GM10266 (cell line): Measurements from ENCODE around the gene PDE11A.

Source experiments
- DNase-seq: peaks from one replicate; pipeline ENCODE4 v3.0.0; 2012; ENCODE audit errors: extremely low spot score
- TF ChIP-seq, protein P1 (sequence below): IDR thresholded peaks from 2 replicates; pipeline ENCODE4 v1.5.1; 2012; ENCODE audit warnings: mild to moderate bottlenecking, low read depth; ENCODE audit not compliant: control insufficient read depth, insufficient read depth; ENCODE audit errors: missing control alignments

The PDE11A gene

DNA sequence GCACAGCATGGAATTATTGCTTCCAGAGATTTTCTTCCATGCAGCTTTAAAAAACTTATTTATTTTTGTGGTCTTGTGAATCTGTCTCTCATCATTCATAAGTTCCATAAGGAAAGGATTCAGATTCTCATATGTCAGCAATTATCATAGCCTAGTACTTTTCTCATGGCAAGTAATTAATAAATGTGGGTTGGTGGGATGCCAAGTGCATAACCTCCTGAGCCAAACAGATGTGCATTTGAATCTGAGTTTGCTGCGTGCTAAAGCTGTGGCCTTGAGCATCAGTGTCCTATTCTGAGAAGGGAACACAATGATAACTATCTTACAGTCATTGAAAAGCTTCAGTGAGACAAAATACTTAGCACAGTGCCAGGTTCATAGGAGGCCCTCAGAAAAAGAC, 331.9 kb downstream of the PDE11A start:
- DNase-seq: no peak
- TF ChIP-seq, protein P1, sequence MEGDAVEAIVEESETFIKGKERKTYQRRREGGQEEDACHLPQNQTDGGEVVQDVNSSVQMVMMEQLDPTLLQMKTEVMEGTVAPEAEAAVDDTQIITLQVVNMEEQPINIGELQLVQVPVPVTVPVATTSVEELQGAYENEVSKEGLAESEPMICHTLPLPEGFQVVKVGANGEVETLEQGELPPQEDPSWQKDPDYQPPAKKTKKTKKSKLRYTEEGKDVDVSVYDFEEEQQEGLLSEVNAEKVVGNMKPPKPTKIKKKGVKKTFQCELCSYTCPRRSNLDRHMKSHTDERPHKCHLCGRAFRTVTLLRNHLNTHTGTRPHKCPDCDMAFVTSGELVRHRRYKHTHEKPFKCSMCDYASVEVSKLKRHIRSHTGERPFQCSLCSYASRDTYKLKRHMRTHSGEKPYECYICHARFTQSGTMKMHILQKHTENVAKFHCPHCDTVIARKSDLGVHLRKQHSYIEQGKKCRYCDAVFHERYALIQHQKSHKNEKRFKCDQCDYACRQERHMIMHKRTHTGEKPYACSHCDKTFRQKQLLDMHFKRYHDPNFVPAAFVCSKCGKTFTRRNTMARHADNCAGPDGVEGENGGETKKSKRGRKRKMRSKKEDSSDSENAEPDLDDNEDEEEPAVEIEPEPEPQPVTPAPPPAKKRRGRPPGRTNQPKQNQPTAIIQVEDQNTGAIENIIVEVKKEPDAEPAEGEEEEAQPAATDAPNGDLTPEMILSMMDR: no peak

DNA sequence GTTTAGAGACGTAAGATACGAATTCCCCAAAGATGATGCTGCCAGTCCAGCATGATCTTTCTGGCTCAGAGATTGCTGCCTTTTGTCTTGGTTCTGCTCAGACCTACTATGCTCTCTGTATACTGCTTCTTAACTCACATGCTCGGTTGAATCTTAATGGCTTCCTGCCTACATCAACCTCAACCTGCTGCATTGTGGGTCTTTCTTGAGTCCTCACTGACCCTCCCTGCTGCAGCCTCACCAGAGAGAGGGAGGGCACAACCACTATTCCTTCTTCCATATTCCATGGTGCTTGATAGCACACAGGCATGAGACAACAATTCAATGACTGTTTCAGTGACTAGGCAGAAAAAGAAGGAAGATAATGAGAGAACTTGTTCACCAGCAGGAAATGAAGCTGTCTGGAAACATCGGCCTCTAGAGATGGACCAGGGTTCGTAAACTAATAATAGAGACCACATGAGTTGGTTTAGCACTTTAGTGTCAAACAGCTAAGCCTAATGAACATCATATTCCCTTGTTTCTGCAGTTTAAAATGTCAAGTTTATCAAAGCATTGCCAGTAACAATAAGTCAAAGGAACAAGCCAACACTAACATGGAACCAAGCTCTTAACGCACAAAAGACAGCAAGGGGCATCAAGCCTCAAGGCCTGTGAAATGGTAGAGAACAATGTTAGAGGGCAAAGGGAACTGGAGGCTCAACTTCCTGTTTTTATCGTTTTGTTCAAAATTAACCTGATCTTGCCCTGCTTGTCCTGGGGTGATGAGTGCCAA, 333.9 kb downstream of the PDE11A start:
- TF ChIP-seq, protein P1: no peak
- DNase-seq: no peak

DNA sequence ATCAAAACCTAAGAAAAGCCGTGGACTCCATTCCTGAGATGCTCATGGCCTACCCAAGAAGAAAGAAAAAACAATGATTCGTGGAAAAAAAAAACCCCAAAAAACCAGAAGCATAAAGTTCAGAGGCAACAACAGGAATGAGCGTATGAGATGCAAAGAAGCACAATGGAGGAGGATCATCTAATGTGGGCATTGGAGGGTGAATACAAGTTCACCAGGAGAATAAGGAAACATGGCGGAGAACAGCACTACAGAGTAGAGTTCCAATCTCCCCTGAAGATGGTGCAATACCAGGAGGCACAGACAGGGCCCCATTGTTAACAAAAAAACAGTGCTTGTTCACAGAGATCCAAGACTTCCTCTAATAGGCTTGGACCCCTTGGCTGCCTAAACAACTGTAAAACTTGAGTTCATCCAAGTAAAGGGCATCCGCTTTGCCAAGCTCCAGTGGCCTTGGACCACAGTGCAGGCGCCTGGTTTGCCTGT, 337.2 kb downstream of the PDE11A start:
- DNase-seq: no peak
- TF ChIP-seq, protein P1: no peak

DNA sequence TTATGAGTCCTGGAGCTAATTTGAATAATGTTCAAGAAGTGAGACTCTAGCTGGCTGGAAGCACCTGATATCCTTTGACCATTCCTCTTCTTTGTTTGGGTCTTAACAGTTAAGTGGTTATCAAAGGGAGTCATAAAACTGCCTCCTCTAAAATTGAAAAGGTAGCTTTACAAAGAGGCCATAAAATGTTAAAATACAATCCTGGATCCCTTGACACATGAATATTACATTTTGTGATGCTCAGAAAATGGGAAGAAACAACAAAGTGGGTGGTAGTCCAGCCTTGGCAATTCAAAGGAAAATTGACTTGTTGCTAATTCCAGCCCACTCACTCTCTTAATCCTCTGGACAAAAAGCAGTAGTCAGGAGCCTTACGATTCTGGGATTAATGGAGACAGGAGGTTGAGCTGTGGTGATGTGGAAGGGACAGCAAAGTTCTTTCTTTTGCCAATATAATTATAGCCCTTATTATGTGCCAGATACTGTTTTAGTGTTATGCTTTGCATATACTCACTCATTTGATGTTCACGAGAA, 339.2 kb downstream of the PDE11A start:
- no peak for DNase-seq
- TF ChIP-seq, protein P1: no peak

DNA sequence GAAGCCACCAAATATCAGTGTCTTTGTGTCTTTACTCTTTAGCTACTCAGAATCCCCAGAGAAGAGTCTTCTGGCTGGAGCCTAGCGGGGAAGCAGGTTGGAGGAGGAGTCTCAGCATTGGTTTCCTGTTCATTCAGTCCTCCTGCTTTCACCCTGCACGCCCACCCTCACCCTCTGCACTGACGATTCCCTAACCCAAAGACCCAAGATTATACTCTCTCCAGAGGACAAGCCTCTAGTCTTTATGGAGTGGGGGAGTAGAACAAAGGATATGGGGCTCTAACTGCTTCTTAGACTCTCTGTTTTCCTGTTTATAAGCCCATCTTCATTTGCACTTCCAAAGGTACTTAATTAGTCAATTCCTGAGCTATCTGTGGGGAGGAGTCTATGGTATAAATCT, 341.2 kb downstream of the PDE11A start:
- no peak for DNase-seq
- TF ChIP-seq, protein P1: no peak

DNA sequence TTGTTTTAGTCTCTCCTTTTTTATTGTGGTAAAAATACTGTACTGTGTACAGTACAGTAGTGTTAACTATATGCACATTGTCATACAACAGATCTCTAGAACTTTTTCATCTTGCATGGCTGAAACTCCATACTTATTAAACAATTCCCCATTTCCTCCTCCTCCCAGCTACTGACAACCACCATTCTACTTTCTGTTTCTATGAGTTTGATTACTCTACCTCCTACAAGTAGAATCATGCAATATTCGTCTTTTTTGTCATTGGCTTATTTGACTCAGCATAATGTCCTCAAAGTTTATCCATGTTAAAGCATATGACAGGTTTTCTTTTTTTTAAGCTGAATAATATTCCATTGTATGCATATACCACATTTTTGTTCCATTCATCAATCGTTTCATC, 341.8 kb downstream of the PDE11A start:
- no peak for DNase-seq
- TF ChIP-seq, protein P1: no peak

DNA sequence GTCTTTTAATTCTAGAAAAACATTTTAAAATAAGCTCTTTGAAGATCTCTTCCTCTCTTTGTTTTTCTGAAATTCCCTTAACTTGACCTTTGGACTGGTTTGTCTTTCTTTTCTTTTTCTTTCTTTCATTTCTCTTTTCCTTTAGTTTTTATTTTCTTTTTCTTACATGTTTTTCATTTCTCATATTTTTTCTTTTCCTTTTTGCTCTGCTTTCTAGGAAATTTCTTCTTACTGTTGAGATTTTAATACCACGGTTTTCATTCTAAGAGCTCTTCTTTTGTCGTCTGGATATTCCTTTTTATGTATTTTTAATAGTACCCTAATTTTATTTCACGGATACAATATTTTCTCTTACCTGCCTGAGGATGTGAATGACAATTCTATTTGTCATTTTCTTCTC, 342.2 kb downstream of the PDE11A start:
- no peak for DNase-seq
- TF ChIP-seq, protein P1: no peak
